Mesothelial cell of epicardium (in vitro differentiated cells): ENCODE data around the gene TTC39B. TPM values are rescaled to one million over a fixed set of nuclear protein-coding genes. Genes with fewer than 3 reads are reported as not detected.

Experiments used
- DNase-seq, 2 experiments: peaks; one replicate each; pipeline ENCODE4 v3.0.0; 2021; ENCODE audit warnings: low spot score in 2 of 2; ENCODE audit not compliant: unreplicated experiment in 2 of 2
- H3K27ac Mint-ChIP-seq: 2 replicates; pipeline ENCODE4 v1.8.0; 2021; ENCODE audit warnings: mixed read lengths
- H3K27me3 Mint-ChIP-seq: 2 replicates; pipeline ENCODE4 v1.8.0; 2021; ENCODE audit warnings: low read depth, mixed read lengths
- H3K36me3 Mint-ChIP-seq: 2 replicates; pipeline ENCODE4 v1.8.0; 2021; ENCODE audit warnings: mixed read lengths
- H3K4me1 Mint-ChIP-seq: 2 replicates; pipeline ENCODE4 v1.8.0; 2021; ENCODE audit warnings: mixed read lengths
- H3K4me3 Mint-ChIP-seq: 2 replicates; pipeline ENCODE4 v1.8.0; 2021; ENCODE audit warnings: mild to moderate bottlenecking, moderate library complexity, mixed read lengths
- H3K9me3 Mint-ChIP-seq: 2 replicates; pipeline ENCODE4 v1.8.0; 2021; ENCODE audit warnings: mixed read lengths
- total RNA-seq: library from RNA; stranded (reverse); gene quantifications from 3 replicates; pipeline ENCODE4 v1.2.1, GENCODE V29; 2021
- TF ChIP-seq, protein P1 (sequence below): fragments of 200-600 bp; sonication (generic); IDR thresholded peaks from one replicate; pipeline ENCODE4 v1.5.0; 2021; ENCODE audit warnings: antibody characterized with exemption; ENCODE audit not compliant: unreplicated experiment

Gene TTC39B
- total RNA-seq, 1 donor from 2014 or later, result 6.0 TPM

DNA sequence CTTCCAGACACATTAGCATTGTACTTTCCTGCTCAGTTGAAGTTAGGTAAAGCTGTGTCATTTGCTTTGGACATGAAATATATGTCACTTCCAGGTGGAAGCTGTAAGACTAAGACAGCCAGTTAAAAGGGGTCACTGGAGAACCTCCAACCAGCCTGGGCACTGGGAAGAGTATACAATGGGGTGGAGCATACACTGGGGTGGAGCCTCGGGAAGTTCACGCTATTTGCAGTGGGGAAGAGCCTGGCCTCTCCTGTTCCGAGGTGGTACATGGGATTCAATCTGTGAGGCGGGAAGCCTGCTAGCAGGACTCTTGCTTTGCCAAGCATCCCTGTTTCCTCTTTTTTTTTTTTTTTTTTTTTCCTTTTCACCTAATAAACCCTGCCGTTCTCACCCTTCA lies 145.3 kb downstream of the TTC39B start:
- H3K9me3 Mint-ChIP-seq, result peaks cover 4% of the 10 kb centered on the region

DNA sequence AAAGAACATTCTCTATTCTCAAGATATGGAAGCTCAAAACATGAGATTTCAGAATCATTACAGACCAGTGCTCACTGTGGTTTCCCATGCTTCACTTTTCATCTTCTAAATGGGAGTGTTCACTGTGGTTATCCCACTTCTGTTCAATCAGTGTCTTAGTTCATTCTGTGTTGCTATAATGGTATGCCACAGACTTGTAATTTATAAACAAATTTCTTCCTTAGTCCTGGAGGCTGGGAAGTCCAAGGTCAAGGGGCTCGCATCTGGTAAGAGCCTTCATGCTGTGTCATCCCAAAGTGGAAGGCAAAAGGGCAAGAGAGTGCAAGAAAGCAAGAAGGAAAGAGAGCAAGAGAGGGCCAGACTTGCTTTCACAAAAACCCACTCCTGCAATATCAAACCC lies 146.3 kb downstream of the TTC39B start:
- Mint-ChIP-seq H3K27ac (no peak overlapping the region), H3K27me3 (no peaks in the 10 kb centered on the region)

More for the DNA sequence above, 145.3 kb downstream of the TTC39B start:
- Mint-ChIP-seq H3K27ac (no peak overlapping the region), H3K4me1 (peaks cover 12% of the 10 kb centered on the region), H3K27me3 (no peaks in the 10 kb centered on the region), H3K4me3 (no peak overlapping the region), H3K36me3 (no peaks in the 10 kb centered on the region)
- no peak for DNase-seq
- TF ChIP-seq, protein P1, sequence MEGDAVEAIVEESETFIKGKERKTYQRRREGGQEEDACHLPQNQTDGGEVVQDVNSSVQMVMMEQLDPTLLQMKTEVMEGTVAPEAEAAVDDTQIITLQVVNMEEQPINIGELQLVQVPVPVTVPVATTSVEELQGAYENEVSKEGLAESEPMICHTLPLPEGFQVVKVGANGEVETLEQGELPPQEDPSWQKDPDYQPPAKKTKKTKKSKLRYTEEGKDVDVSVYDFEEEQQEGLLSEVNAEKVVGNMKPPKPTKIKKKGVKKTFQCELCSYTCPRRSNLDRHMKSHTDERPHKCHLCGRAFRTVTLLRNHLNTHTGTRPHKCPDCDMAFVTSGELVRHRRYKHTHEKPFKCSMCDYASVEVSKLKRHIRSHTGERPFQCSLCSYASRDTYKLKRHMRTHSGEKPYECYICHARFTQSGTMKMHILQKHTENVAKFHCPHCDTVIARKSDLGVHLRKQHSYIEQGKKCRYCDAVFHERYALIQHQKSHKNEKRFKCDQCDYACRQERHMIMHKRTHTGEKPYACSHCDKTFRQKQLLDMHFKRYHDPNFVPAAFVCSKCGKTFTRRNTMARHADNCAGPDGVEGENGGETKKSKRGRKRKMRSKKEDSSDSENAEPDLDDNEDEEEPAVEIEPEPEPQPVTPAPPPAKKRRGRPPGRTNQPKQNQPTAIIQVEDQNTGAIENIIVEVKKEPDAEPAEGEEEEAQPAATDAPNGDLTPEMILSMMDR, result no peak

GRCh38 chr9:15158064-15158463 lies 149.0 kb downstream of the TTC39B start:
- no peaks in the 10 kb centered on the region for H3K27me3 Mint-ChIP-seq
- peaks cover 4% of the 10 kb centered on the region for H3K9me3 Mint-ChIP-seq
- no peak overlapping the region for H3K4me3 Mint-ChIP-seq
- H3K27ac Mint-ChIP-seq, result no peak overlapping the region
- DNase-seq, result no peak
- H3K36me3 Mint-ChIP-seq, result no peaks in the 10 kb centered on the region
- TF ChIP-seq, protein P1, result no peak
- H3K4me1 Mint-ChIP-seq, result peaks cover 29% of the 10 kb centered on the region

More for the DNA sequence above, 146.3 kb downstream of the TTC39B start:
- H3K4me1 Mint-ChIP-seq, result peaks cover 23% of the 10 kb centered on the region
- TF ChIP-seq, protein P1, result no peak
- no peak overlapping the region for H3K4me3 Mint-ChIP-seq
- no peak for DNase-seq
- peaks cover 4% of the 10 kb centered on the region for H3K9me3 Mint-ChIP-seq
- H3K36me3 Mint-ChIP-seq, result no peaks in the 10 kb centered on the region

DNA sequence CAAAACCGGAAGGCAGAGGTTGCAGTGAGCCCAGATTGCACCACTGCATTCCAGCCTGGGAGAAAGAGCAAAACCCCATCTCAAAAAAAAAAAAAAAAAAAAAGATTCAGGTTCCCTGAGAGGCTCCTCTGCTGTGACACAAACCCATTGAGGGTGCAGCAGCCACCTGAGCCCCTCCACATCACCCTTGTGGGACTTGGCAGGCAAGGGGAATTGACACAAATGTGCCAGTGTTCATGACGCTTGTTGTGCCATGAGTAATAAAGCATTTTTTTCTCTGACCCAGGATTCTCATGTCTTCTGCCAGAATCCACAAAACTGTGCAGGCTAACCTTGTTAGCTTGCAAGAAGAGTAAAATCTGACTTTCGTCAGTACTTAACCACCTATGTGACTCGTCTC lies 149.6 kb downstream of the TTC39B start:
- DNase-seq, result no peak
- no peaks in the 10 kb centered on the region for H3K36me3 Mint-ChIP-seq
- no peak overlapping the region for H3K27ac Mint-ChIP-seq
- H3K9me3 Mint-ChIP-seq, result peaks cover 4% of the 10 kb centered on the region
- TF ChIP-seq, protein P1, result no peak
- peaks cover 27% of the 10 kb centered on the region for H3K4me1 Mint-ChIP-seq
- no peak overlapping the region for H3K4me3 Mint-ChIP-seq
- no peaks in the 10 kb centered on the region for H3K27me3 Mint-ChIP-seq

DNA sequence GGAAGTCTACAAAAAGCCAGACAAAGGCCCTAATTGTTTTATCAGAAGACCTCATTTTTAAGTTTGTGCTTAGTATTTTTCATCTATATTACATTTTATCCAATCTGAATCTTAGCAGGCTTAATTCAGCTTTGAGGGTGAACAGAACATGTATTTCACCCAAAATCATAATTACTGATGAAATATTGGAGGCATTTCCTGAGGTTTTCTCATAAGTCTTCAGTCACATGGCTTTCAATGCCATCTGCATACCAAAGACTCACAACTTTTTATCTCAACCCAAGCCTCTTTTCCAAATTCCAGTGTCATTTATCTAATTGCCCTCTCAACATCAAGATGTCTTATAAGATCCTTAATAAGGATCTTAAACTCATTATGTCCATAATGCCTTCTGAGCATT lies 150.8 kb downstream of the TTC39B start:
- TF ChIP-seq, protein P1, result no peak
- no peak for DNase-seq
- Mint-ChIP-seq H3K27ac (peak overlapping the region; percentile 71), H3K4me3 (no peak overlapping the region), H3K27me3 (no peaks in the 10 kb centered on the region), H3K4me1 (peaks cover 26% of the 10 kb centered on the region), H3K36me3 (no peaks in the 10 kb centered on the region), H3K9me3 (peaks cover 4% of the 10 kb centered on the region)

DNA sequence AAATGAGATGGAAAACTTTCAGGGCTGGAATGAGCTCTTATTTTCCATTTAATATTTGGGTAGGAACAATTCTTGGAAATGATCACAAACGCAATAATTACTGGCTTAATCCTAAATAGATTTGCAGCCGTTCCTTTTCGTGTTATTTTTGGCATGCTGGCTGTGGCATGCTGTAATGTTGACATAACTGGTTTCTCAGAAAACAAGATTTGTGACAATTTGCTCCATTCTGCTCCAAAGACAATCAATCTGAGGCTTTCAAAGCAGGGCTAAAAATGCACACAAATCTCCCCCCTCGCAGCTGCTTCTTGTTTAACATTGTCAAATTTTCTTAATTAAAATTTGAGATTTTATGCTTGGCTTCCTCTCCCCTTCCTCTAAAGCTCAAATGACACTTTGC lies 151.2 kb downstream of the TTC39B start:
- DNase-seq, result no peak
- Mint-ChIP-seq H3K27me3 (no peaks in the 10 kb centered on the region), H3K27ac (peak overlapping the region; percentile 71), H3K9me3 (peaks cover 4% of the 10 kb centered on the region), H3K4me3 (no peak overlapping the region), H3K4me1 (peaks cover 26% of the 10 kb centered on the region), H3K36me3 (no peaks in the 10 kb centered on the region)
- TF ChIP-seq, protein P1, result no peak
